UCSD-AML1 (cell line): ENCODE data around the gene BDH1.

Experiments used
- DNase-seq: peaks from one replicate; lab custom pipeline; 2025; ENCODE audit not compliant: unreplicated experiment; lab: John Stamatoyannopoulos, UW

BDH1 gene

GRCh38 chr3:197549261-197549885, 6.4 kb downstream of the BDH1 start:
- DNase-seq = no peak

GRCh38 chr3:197547306-197548011, 8.3 kb downstream of the BDH1 start:
- no peak for DNase-seq

- DNase-seq = no peak
Observed at GRCh38 chr3:197546307-197547085, 9.3 kb downstream of the BDH1 start.

GRCh38 chr3:197545571-197545970, 10.2 kb downstream of the BDH1 start:
- DNase-seq = no peak

GRCh38 chr3:197545101-197545500, 10.7 kb downstream of the BDH1 start:
- DNase-seq = no peak

- no peak for DNase-seq
Observed at GRCh38 chr3:197542741-197543454, 12.9 kb downstream of the BDH1 start.

GRCh38 chr3:197541756-197542539, 13.8 kb downstream of the BDH1 start:
- no peak for DNase-seq

- DNase-seq = no peak
Observed at GRCh38 chr3:197540961-197541377, 14.8 kb downstream of the BDH1 start.

- DNase-seq = no peak
Observed at GRCh38 chr3:197539651-197540051, 16.1 kb downstream of the BDH1 start.

- DNase-seq = no peak
Observed at GRCh38 chr3:197533927-197534725, 21.6 kb downstream of the BDH1 start.

- DNase-seq = no peak
Observed at GRCh38 chr3:197533396-197533795, 22.4 kb downstream of the BDH1 start.

- no peak for DNase-seq
Observed at GRCh38 chr3:197532388-197532787, 23.4 kb downstream of the BDH1 start.

- DNase-seq = no peak
Observed at GRCh38 chr3:197528190-197528589, 27.6 kb downstream of the BDH1 start.

GRCh38 chr3:197527569-197527968, 28.2 kb downstream of the BDH1 start:
- no peak for DNase-seq

GRCh38 chr3:197525706-197526105, 30.1 kb downstream of the BDH1 start:
- DNase-seq = no peak

GRCh38 chr3:197524128-197524527, 31.6 kb downstream of the BDH1 start:
- no peak for DNase-seq

GRCh38 chr3:197523526-197523925, 32.2 kb downstream of the BDH1 start:
- DNase-seq = no peak

- DNase-seq = no peak
Observed at GRCh38 chr3:197522881-197523441, 32.8 kb downstream of the BDH1 start.

GRCh38 chr3:197522183-197522715, 33.5 kb downstream of the BDH1 start:
- no peak for DNase-seq
